ENCODE data around the gene DCC.

DNA sequence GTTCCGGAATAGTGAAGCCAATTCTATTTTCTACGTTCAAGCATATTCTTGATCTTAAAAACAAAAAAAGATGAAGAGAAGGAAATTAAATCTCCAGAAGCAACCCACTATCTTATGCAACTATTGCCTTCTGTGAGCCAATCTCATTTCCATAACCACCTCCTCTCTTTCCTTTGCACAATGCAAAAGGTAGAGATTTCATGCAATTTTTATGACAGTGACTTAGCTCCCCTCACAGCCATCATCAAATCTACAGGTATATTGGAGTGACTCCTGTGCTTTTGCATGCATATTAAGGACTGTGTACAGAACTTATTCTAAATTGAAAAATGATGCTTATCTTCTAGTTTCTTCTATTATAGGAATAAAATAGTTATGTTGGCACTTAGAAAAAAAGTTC, 191.8 kb downstream of the DCC start:
- TF ChIP-seq, protein P1, sequence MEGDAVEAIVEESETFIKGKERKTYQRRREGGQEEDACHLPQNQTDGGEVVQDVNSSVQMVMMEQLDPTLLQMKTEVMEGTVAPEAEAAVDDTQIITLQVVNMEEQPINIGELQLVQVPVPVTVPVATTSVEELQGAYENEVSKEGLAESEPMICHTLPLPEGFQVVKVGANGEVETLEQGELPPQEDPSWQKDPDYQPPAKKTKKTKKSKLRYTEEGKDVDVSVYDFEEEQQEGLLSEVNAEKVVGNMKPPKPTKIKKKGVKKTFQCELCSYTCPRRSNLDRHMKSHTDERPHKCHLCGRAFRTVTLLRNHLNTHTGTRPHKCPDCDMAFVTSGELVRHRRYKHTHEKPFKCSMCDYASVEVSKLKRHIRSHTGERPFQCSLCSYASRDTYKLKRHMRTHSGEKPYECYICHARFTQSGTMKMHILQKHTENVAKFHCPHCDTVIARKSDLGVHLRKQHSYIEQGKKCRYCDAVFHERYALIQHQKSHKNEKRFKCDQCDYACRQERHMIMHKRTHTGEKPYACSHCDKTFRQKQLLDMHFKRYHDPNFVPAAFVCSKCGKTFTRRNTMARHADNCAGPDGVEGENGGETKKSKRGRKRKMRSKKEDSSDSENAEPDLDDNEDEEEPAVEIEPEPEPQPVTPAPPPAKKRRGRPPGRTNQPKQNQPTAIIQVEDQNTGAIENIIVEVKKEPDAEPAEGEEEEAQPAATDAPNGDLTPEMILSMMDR (IDR thresholded peaks at IDR 0.05; ENCODE audit: low read length) = no peak
- no peak for TF ChIP-seq EZH2 (optimal IDR thresholded peaks at IDR 0.05; ENCODE audit: low read depth, low read length)

Measured in MM.1S (cell line).